Peyer's patch (tissue), 4 donors: ENCODE measurements around the gene MTUS2.

Experiments used
- CTCF ChIP-seq, 6 experiments: fragments of 450-650 bp in 4 of 6; fragments of 200-600 bp in 2 of 6; sonication (generic) in 1 of 6; IDR thresholded peaks; one replicate each; pipeline ENCODE4 v1.5.1; 2017 to 2019; ENCODE audit warnings: antibody characterized with exemption in 6 of 6, mild to moderate bottlenecking in 3 of 6, moderate library complexity in 1 of 6
- POLR2A ChIP-seq, 2 donors: fragments of 450-650 bp; IDR thresholded peaks; one replicate each; pipeline ENCODE4 v1.5.1; 2017; ENCODE audit warnings: antibody characterized with exemption in 2 of 2, mild to moderate bottlenecking in 2 of 2, moderate library complexity in 2 of 2

DNA sequence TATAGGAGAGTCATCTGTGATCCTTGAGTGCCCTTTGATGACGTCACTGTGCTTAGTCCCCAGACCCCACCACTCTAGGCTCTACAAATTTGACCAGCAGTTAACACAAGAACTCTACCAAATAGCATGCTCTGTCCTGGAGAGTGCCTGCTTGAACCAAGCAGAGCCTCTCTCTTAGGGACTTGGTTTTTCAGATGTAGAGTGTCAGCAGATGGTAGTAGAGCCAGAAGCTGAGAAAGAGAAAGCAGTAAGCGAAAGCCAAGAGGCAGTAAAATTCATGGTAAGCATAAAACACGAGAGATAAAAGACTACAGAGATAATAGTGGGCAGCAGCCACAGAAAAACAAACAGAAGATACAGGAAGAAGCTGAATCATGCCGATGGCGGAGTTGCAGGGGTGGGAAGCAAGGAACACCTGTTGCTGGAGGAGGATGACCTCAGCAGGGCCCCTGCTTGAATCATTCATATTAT is 582.1 kb downstream of the MTUS2 start:
- TF ChIP-seq CTCF (IDR thresholded peaks at IDR 0.05) (no peak), POLR2A (IDR thresholded peaks at IDR 0.05) (no peak)
